Cardiac septum (tissue), 1 donor: ENCODE measurements around the gene CFAP410. TPM values are rescaled to one million over a fixed set of nuclear protein-coding genes. Genes with fewer than 3 reads are reported as not detected.
"Not testable (repeated sequence)": the region's sequence is repeated elsewhere in the genome, so short reads cannot be mapped to it uniquely, and the experiment has no call there.

Experiments used
- DNase-seq: peaks from one replicate; pipeline ENCODE4 v3.0.0-alpha.2; 2020; ENCODE audit warnings: low spot score
- intact Hi-C: fragments of 100-400 bp; cut with DNase I; formaldehyde crosslinking; loops from one replicate; pipeline ENCODE4 v1.14.0; 2022
- total RNA-seq: library from RNA; stranded (reverse); fragmentation: NEBNext Ultra II Directional; extraction: Animal tissue kit (Norgen Biotek cat#: 25700); gene quantifications from one replicate; pipeline ENCODE4 v1.2.1, GENCODE V29; 2021
- donor health status: DM: no; HTN: no; CAD: no.

CFAP410 gene
- total RNA-seq, 1 donor from 2014 or later: 15.8 TPM

- intact Hi-C loops: no loop called here
- peak; percentile 91 for DNase-seq
Observed at GRCh38 chr21:44353191-44353970, 14.2 kb upstream of the CFAP410 start, which contains the start of gene TRPM2. Gene TRPM2, plus strand, starts transcription at chr21:44353621. Its CDS starts 80 bp downstream, at chr21:44353701.

DNA sequence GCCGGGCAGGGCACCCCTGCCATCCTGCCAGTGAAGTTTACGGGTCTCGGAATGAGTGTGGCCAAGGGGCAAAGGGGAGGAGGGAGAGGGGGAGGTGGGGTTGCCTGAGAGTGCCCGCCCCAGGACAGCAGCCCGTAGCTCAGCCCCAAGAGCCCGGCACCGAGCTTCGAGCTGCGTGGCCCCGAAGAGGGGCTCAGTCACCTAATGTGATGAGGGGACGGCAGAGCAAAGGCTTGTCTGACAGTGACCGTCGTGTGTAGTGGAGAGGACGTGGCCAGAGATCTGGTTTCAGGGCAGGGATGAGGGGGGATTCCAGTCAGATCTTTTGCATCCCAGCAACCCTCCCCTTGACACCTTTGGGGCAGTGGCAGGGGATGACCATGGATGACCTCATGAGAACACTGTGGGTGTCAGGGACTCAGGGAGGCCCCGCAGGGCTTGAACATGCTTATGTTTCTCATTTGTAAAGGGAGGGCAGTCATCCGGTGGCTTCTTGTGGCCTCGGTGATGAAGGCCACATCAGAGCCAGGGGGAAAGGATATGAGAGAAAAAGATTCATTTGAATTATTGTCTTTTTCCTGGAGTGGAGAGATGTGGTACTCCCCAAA, 13.2 kb upstream of the CFAP410 start:
- no peak for DNase-seq
- intact Hi-C loops: no loop called here

DNA sequence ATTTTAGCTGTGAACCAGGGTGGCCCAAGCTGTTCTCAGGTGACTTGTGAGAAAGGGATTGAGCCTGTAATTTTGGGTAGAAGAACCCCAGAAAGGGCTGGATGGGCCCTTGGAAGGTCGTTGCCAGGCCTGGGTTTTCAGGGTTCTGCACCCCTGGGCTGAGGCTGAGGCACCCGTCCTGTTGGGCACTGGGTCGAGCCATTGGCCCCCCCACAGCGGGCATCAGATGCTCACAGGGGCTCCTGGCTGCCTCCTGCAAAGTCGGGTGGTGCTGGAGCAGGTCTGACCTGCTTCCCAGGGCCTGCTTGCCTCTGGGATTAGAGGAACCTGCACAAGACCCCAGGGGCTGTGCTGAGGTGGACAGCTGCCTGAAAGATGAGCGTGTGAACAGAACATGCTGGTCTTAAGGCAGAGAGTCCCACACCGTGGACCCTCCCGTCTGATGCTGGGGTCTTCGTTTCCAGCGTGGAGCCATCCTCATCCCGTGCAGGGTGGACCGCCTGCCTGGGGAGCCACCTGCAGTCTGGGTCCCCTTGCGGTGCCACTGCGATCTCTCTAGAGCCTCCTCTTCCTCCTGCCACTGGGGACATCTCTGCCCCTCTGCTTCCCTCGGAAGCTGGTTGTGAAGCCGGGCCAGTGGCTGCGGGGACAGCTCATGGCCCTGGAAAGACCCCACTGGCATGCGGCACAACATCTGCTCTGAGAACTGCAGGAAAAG, 12.5 kb upstream of the CFAP410 start:
- intact Hi-C loops: no loop called here
- no peak for DNase-seq

DNA sequence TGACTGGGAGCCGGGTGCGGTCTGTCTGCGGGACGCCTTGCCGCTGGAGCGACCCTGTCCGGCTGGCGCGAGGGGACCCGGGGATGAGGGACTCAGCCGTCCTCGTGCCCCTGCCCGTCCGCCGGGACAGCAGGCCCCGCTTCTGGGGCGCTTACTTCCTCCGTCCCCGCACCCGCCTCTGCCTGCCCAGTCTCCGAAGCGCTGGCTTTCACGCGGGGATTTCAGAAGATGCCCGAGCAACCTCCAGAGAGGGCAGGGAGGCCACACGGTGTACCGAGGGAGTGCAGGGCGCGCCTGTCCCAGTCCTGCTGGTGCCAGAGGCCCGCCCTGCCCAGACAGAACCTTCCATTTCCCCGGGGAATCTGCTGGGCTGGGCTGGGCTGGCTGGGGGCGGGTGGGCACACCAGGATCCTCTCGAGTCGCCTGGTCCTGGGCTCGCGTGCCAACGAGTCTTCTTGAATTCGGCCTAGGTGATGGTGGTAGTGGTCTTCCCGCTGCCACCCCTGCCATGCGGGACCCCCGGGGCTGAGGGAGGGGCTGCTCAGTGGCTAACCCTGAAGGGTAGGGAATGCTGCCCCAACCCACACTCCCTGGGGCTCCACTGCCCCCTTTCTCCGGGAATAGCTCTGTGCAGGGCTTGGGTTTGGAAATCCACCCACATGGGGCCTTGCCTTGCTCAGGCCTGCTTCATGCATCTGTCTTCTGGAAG, 11.7 kb upstream of the CFAP410 start:
- intact Hi-C loops: no loop called here
- no peak for DNase-seq

DNA sequence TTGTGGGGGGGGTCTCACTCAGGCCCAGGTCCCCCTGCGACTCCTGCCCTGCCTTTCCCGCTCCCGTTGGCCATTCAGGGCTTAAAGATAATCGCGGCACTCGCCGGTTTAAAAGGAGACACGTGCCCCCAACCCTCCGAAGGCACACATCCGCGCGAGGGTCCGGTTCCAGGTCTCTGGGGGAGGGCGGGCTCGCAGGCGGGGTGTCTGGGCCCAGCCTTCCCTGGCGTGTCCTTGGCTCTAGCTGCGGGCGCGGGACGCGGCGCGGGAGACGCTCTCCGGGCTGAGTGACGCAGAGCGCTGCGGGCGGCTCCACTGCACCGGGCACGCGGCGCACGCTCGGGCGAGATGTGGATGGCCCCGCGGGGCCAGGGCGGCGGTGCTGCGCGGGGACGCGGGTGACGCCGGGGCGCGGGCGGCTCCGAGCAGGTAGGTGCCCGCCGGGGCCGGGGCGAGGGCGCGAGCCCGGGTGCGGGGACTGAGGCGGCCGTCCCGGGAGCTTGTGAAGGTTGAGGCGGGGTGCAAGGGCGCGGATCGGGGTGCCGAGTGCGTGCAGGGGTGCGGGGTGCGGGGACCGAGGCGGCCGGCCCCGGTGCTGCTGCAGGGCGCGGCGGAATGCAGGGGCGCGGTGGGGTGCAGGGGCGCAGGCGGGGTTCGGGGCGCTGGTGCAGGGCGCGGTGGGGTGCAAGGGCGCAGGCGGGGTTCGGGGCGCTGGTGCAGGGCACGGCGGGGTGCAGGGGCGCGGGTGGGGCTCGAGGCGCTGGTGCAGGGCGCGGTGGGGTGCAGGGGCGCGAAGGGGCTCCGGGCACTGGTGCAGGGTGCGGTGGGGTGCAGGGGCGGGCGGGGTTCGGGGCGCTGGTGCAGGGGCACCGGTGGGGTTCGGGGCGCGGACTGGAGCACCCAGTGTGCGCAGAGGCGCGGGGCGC, 10.9 kb upstream of the CFAP410 start:
- intact Hi-C loops: no loop called here
- no peak for DNase-seq

GRCh38 chr21:44349416-44349846, 10.2 kb upstream of the CFAP410 start:
- no peak for DNase-seq
- intact Hi-C loops: no loop called here

GRCh38 chr21:44348861-44349260, 9.7 kb upstream of the CFAP410 start:
- intact Hi-C loops: no loop called here
- no peak for DNase-seq

GRCh38 chr21:44347911-44348451, 8.8 kb upstream of the CFAP410 start:
- intact Hi-C loops: no loop called here
- no peak for DNase-seq

- intact Hi-C loops: no loop called here
- no peak for DNase-seq
Observed at GRCh38 chr21:44345495-44345894, 6.3 kb upstream of the CFAP410 start.

DNA sequence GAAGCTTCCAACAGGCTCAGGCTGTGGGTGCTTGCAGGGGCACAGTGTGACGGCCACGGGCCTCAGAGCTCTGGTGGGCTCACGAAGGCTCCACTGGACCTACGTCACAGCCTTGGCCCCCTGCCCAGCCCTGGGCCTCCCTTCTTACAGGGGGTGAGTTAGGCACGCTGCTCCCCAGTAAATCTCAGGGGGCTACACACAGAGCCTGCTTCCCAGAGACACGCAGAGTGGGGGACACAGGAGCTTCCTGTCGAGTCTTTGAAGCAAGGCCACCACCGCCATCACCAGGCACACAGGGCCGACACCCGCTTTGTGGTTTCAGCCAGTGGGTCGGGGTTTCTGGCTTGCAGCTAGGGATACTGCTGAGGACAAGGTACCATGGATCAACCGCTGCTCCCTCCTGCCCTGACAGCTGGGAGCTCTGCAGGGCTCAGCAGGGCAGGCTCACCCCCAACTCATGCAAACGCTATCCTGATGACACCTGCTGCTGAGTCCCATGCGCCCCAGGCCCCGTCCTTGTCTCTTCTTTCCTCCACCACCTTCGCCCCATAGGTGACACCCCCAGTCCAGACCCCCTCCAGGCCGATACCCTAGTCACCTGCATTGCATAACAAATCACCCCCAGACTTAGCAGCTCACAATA, 5.5 kb upstream of the CFAP410 start:
- DNase-seq: no peak
- intact Hi-C loops: no loop called here

- intact Hi-C loops: not testable (repeated sequence)
Observed at GRCh38 chr21:44342981-44343380, 3.8 kb upstream of the CFAP410 start.

GRCh38 chr21:44341726-44342458, 2.7 kb upstream of the CFAP410 start:
- DNase-seq, intact Hi-C loops: not testable (repeated sequence)

More at GRCh38 chr21:44342981-44343380, 3.8 kb upstream of the CFAP410 start:
- not testable (repeated sequence) for DNase-seq

DNA sequence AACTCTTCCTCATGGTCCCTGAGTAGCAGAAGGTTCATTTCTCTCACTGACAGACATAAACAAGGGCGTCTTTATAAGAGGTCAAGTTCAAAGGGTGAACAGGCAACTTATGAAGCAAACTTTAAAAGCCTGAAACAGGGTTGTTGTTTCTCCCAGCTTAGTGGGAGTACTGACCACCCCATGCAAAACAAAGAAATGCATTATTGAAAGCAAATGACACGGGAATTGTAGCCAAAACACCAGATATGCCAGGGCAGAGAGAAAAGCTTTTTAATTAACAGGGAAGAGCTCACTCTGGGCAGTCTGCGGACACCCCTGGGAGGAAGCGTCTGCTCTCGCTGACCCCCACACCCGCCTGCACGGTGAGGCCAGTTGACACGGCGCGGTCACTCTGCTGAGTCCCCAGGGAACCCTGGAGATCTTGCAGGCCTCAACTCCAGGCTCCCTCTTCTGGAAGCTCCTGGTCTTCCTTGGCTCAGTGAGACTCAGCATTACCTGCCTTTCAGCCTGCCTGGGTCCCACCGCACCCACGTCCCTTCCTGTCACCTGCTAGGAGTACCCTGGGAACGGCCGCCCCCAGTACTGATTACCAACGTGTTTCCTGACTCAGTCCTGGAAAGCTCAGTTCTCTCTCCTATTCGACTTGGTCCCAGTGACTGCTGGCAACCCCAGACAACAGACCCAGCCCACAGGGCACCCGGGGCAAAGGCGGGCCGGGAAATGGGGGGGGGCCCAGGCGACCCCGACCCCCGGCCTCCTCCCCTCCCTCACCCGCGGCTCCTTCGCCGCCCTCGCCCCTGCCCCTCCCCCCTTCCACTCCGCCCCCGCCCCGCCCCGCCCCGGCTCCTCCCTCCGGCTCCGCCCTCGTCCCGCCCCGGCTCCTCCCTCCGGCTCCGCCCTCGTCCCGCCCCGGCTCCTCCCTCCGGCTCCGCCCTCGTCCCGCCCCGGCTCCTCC, 972 bp downstream of the CFAP410 start:
- no peak for DNase-seq
- intact Hi-C loops: loop anchor here (5.0 kb wide), 1 partner anchor 119 kb away; the partner anchor contains the start of gene LRRC3

DNA sequence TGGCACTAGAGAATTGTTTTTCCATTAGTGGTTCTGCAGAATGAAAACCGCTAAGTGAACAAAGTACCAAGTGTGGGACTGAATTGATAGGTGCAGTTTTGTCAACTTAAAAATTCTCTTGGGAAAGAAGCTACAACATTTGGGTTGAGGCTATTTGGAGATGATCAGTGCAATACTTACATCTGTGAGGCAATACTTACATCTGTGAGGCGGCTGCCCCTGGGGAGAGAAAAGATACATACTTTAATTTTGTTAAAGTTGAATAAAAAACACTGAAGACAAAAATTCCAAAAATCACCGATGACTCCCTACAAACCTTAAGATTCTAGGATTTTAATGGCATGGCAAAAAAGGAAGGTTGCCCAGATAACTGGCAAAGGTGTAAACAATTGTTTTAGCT, 1.7 kb downstream of the CFAP410 start:
- no peak for DNase-seq
- intact Hi-C loops: loop anchor here (5.0 kb wide), 1 partner anchor 120 kb away; the partner anchor contains the start of gene LRRC3

GRCh38 chr21:44335266-44336059, 3.7 kb downstream of the CFAP410 start:
- intact Hi-C loops: loop anchor here (5.0 kb wide), 1 partner anchor 122 kb away; the partner anchor contains the start of gene LRRC3
- no peak for DNase-seq
